Vagina (tissue), 2 donors: Measurements from ENCODE around the gene TBC1D16. TPM values are rescaled to one million over a fixed set of nuclear protein-coding genes. Genes with fewer than 3 reads are reported as not detected.

Experiments
- DNase-seq, 2 donors: peaks; one replicate each; pipeline ENCODE4 v3.0.0-alpha.2; 2017; ENCODE audit errors: extremely low spot score in 2 of 2
- H3K27ac ChIP-seq: fragments of 200-600 bp; sonication (generic); one replicate; pipeline ENCODE4 v1.5.1; 2019
- H3K27me3 ChIP-seq: fragments of 200-600 bp; sonication (generic); one replicate; pipeline ENCODE4 v1.5.1; 2019
- H3K36me3 ChIP-seq, 2 donors: fragments of 200-600 bp; sonication (generic); one replicate each; pipeline ENCODE4 v1.5.1; 2017 to 2019
- H3K4me1 ChIP-seq: fragments of 200-600 bp; sonication (generic); one replicate; pipeline ENCODE4 v1.5.1; 2019
- H3K4me3 ChIP-seq, 2 donors: fragments of 200-600 bp; sonication (generic); 1 replicate in 1 of 2; 2 replicates in 1 of 2; pipeline ENCODE4 v1.5.1; 2016 to 2019
- H3K9me3 ChIP-seq: fragments of 200-600 bp; sonication (generic); one replicate; pipeline ENCODE4 v1.5.1; 2019
- POLR2A ChIP-seq, 2 donors: fragments of 450-650 bp; IDR thresholded peaks; one replicate each; pipeline ENCODE4 v1.6.1; 2017; ENCODE audit warnings: antibody characterized with exemption in 2 of 2, mild to moderate bottlenecking in 2 of 2, moderate library complexity in 2 of 2
- POLR2AphosphoS5 ChIP-seq, 2 donors: sonication (generic); formaldehyde crosslinking; IDR thresholded peaks; one replicate each; pipeline ENCODE4 v1.9.0; 2017; ENCODE audit warnings: antibody characterized with exemption in 2 of 2, mild to moderate bottlenecking in 2 of 2, low read depth in 1 of 2; ENCODE audit not compliant: insufficient read depth in 1 of 2
- intact Hi-C: fragments of 100-400 bp; cut with DNase I; formaldehyde crosslinking; loops from one replicate; pipeline ENCODE4 v1.15.1; 2023
- total RNA-seq: library from RNA; depleted of rRNA; stranded (reverse); fragments of >200 nt; gene quantifications from one replicate; pipeline ENCODE4 v1.2.3, GENCODE V29; 2016
- TF ChIP-seq, protein P1 (sequence below), 3 experiments: fragments of 450-650 bp in 2 of 3; fragments of 200-600 bp in 1 of 3; sonication (generic) in 1 of 3; IDR thresholded peaks; one replicate each; pipeline ENCODE4 v1.5.1; 2017 to 2019; ENCODE audit warnings: antibody characterized with exemption in 3 of 3, mild to moderate bottlenecking in 2 of 3, moderate library complexity in 2 of 3

Gene TBC1D16
- total RNA-seq, 1 donor from 2014 or later: 18.2 TPM

DNA sequence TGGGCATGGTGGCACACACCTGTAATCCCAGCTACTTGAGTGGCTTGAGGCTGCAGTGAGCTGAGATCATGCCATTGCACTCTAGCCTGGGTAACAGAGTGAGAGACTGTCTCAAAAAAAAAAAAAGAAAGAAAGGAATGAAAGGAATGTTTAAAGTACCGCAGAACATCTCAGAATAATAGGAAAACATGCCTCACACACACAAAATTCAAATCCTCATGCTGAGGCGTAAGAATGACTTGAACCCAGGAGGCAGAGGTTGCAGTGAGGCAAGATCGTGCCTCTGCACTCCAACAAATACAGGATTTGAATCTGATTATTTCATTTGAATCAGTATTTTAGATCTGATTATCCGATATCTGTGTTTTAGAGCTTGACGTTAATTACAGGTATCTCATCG, 44.4 kb upstream of the TBC1D16 start:
- Histone ChIP-seq H3K4me1 (no peaks in the 10 kb centered on the region), H3K27ac (no peak overlapping the region), H3K36me3 (no peaks in the 10 kb centered on the region), H3K27me3 (no peaks in the 10 kb centered on the region), H3K9me3 (no peaks in the 10 kb centered on the region), H3K4me3 (no peak overlapping the region)
- TF ChIP-seq, protein P1, sequence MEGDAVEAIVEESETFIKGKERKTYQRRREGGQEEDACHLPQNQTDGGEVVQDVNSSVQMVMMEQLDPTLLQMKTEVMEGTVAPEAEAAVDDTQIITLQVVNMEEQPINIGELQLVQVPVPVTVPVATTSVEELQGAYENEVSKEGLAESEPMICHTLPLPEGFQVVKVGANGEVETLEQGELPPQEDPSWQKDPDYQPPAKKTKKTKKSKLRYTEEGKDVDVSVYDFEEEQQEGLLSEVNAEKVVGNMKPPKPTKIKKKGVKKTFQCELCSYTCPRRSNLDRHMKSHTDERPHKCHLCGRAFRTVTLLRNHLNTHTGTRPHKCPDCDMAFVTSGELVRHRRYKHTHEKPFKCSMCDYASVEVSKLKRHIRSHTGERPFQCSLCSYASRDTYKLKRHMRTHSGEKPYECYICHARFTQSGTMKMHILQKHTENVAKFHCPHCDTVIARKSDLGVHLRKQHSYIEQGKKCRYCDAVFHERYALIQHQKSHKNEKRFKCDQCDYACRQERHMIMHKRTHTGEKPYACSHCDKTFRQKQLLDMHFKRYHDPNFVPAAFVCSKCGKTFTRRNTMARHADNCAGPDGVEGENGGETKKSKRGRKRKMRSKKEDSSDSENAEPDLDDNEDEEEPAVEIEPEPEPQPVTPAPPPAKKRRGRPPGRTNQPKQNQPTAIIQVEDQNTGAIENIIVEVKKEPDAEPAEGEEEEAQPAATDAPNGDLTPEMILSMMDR (IDR thresholded peaks at IDR 0.05): no peak
- TF ChIP-seq POLR2AphosphoS5 (IDR thresholded peaks at IDR 0.05; ENCODE audit: insufficient read depth in 1 of 2, low read depth in 1 of 2): no peak
- TF ChIP-seq POLR2A (IDR thresholded peaks at IDR 0.05): no peak
- no peak for DNase-seq
- intact Hi-C loops: loop anchor here (10.0 kb wide), 1 partner anchor 75 kb away; no protein-coding TSS in a partner anchor

GRCh38 chr17:80072410-80072809, 36.7 kb upstream of the TBC1D16 start:
- Histone ChIP-seq H3K4me1 (peaks cover 40% of the 10 kb centered on the region), H3K9me3 (no peaks in the 10 kb centered on the region), H3K27me3 (no peaks in the 10 kb centered on the region), H3K27ac (no peak overlapping the region), H3K4me3 (no peak overlapping the region), H3K36me3 (no peaks in the 10 kb centered on the region)
- no peak for DNase-seq
- intact Hi-C loops: loop anchor here (5.0 kb wide), 1 partner anchor 45 kb away; no protein-coding TSS in a partner anchor
- no peak for TF ChIP-seq POLR2A (IDR thresholded peaks at IDR 0.05)
- TF ChIP-seq, protein P1 (IDR thresholded peaks at IDR 0.05): no peak
- no peak for TF ChIP-seq POLR2AphosphoS5 (IDR thresholded peaks at IDR 0.05; ENCODE audit: insufficient read depth in 1 of 2, low read depth in 1 of 2)

- intact Hi-C loops: loop anchor here (5.0 kb wide), 1 partner anchor 44 kb away; no protein-coding TSS in a partner anchor
- peak overlapping the region; percentile 38 to 43 for H3K4me3 ChIP-seq
- H3K27me3 ChIP-seq: no peaks in the 10 kb centered on the region
Observed at GRCh38 chr17:80071116-80071841, 35.6 kb upstream of the TBC1D16 start.

DNA sequence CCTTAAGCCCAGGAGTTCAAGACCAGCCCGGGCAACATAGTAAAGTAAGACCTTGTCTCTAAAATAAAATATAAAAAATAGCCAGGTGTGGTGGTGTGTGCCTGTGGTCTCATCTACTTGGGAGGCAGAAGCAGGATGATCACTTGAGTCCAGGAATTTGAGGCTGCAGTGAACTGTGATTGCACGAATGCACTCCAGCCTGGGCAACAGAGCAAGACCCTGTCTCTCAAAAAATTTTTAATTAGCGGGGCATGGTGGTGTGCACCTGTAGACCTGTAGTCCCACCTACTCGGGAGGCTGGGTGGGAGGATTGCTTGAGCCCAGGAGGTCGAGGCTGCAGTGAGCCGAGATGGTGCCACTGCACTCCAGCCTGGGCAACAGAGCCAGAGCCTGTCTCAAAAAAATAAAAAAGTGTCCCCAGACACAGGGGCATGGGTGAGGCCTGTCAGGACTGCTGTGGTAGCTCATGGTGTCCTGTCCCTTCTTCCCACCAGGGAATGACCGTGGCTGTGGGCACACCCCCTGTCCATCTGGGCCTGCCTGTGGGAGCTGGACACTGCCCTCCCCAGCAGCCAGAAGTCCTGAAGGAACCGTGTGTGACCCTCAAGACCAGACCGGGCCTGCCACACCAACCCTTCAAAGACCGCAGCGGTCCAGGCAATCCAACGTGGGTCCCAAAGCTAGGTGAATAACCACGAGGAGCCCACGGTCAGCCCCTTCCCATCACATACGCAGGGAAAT, 34.9 kb upstream of the TBC1D16 start:
- Histone ChIP-seq H3K4me1 (peaks cover 40% of the 10 kb centered on the region), H3K27me3 (no peaks in the 10 kb centered on the region), H3K4me3 (peak overlapping the region; percentile 38 to 43), H3K9me3 (no peaks in the 10 kb centered on the region), H3K36me3 (no peaks in the 10 kb centered on the region), H3K27ac (peak overlapping the region; percentile 81)
- no peak for DNase-seq
- TF ChIP-seq, protein P1 (IDR thresholded peaks at IDR 0.05): no peak
- no peak for TF ChIP-seq POLR2A (IDR thresholded peaks at IDR 0.05)
- intact Hi-C loops: loop anchor here (5.0 kb wide), 1 partner anchor 43 kb away; no protein-coding TSS in a partner anchor

More at GRCh38 chr17:80071116-80071841, 35.6 kb upstream of the TBC1D16 start:
- Histone ChIP-seq H3K27ac (peak overlapping the region; percentile 81), H3K9me3 (no peaks in the 10 kb centered on the region), H3K36me3 (no peaks in the 10 kb centered on the region), H3K4me1 (peaks cover 40% of the 10 kb centered on the region)
- no peak for DNase-seq
- TF ChIP-seq POLR2AphosphoS5 (IDR thresholded peaks at IDR 0.05; ENCODE audit: insufficient read depth in 1 of 2, low read depth in 1 of 2) (peak; percentile 42 to 77), POLR2A (IDR thresholded peaks at IDR 0.05) (no peak)
- TF ChIP-seq, protein P1 (IDR thresholded peaks at IDR 0.05): no peak
